ENCODE data around the gene TCF7L1.

DNA sequence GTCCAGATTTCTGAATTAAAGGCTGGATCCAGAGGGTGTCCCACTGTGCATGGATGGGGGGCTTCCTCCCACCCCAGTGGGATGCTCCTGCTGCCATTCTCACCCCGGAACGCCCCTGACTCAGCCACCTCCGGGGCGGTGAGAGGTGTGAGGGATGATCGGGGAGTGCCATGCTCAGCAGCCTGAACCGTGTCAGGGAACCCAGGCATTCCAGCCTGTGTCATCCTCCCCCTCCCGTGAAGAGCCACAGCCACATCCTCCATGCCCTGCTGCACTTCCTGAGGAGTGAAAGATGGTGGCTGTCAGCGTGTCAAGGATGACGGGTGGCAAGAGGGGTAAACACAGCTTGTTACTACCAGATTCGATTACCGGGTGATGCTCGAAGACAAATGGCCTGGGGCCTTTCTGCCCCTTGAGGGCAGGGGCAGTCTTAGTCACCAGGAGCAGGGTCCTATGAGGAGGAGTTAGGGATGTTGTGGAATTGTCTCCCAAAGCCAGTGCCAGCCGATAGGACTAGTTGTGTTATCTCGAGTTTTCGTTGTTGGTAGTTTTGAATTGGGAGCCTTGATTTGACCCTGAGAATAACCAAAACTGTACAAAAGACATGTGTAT lies 80.8 kb downstream of the TCF7L1 start:
- TF ChIP-seq EHMT2 (IDR thresholded peaks at IDR 0.05) (no peak), SP2 (IDR thresholded peaks at IDR 0.05; ENCODE audit: extremely low read depth, low read depth, low read length, poor library complexity, severe bottlenecking) (no peak), MYC (IDR thresholded peaks at IDR 0.05; ENCODE audit: low read depth, low read length) (no peak), MYC (CRISPR knock-in tag; IDR thresholded peaks at IDR 0.05; ENCODE audit: borderline replicate concordance, low read depth) (no peak), COPS2 (conservative IDR thresholded peaks at IDR 0.05) (no peak), SRF (CRISPR knock-in tag; IDR thresholded peaks at IDR 0.05) (no peak), MTF1 (CRISPR knock-in tag; IDR thresholded peaks at IDR 0.05; ENCODE audit: borderline replicate concordance) (no peak), GTF2F1 (IDR thresholded peaks at IDR 0.05; ENCODE audit: low read depth, low read length) (no peak)
- TF ChIP-seq, protein P1, sequence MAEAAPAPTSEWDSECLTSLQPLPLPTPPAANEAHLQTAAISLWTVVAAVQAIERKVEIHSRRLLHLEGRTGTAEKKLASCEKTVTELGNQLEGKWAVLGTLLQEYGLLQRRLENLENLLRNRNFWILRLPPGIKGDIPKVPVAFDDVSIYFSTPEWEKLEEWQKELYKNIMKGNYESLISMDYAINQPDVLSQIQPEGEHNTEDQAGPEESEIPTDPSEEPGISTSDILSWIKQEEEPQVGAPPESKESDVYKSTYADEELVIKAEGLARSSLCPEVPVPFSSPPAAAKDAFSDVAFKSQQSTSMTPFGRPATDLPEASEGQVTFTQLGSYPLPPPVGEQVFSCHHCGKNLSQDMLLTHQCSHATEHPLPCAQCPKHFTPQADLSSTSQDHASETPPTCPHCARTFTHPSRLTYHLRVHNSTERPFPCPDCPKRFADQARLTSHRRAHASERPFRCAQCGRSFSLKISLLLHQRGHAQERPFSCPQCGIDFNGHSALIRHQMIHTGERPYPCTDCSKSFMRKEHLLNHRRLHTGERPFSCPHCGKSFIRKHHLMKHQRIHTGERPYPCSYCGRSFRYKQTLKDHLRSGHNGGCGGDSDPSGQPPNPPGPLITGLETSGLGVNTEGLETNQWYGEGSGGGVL (CRISPR knock-in tag; IDR thresholded peaks at IDR 0.05): no peak
- TF ChIP-seq, protein P2, sequence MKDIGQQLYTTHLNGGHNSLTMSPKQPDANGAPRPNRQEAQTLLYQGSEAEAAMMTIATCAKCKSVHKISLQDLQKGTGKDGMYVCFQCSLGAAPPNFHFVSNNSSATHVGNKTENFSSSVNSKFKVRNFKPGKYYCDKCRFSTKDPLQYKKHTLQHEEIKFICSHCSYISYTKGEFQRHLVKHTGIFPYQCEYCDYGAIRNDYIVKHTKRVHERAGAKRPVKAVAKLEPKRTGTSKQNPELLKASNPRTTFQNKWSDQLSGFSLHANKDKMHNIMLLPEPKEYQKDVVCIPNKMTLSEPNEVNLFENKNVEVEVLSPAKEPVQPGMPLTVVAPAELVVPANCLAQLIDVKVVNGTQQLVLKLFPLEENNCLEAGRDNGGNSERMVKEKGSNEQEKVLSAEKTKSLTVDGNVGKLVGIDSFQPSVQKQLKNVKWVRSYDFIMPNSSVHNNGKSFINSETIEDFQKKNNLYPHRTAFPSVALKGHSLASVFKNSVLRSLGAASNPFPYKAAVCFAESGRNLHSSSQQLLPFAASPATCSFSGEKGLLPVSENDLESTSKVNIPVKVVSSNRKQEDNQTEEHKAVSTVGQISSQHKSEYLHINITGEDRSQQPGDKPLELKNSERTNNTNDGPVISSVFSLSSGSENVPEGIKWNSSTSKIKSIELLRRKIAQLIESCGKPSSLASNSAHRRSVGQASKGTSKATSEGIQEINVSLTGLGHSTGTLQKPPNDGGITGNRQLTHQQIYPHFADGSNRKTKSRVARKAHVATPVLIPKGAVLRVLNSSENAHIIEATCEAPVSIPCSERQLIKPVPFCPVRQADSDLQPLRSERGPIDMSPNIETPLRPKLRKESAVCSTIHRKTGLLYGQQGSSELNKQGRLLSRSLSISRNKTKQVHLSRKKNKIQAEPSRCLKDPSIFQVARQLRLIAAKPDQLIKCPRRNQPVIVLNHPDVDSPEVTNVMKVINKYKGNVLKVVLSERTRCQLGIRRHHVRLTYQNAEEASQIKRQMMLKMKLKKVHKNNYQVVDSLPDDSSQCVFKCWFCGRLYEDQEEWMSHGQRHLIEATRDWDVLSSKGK (CRISPR knock-in tag; IDR thresholded peaks at IDR 0.05): no peak
- TF ChIP-seq, protein P3, sequence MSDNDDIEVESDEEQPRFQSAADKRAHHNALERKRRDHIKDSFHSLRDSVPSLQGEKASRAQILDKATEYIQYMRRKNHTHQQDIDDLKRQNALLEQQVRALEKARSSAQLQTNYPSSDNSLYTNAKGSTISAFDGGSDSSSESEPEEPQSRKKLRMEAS (CRISPR knock-in tag; IDR thresholded peaks at IDR 0.05): no peak
- TF ChIP-seq, protein P4, sequence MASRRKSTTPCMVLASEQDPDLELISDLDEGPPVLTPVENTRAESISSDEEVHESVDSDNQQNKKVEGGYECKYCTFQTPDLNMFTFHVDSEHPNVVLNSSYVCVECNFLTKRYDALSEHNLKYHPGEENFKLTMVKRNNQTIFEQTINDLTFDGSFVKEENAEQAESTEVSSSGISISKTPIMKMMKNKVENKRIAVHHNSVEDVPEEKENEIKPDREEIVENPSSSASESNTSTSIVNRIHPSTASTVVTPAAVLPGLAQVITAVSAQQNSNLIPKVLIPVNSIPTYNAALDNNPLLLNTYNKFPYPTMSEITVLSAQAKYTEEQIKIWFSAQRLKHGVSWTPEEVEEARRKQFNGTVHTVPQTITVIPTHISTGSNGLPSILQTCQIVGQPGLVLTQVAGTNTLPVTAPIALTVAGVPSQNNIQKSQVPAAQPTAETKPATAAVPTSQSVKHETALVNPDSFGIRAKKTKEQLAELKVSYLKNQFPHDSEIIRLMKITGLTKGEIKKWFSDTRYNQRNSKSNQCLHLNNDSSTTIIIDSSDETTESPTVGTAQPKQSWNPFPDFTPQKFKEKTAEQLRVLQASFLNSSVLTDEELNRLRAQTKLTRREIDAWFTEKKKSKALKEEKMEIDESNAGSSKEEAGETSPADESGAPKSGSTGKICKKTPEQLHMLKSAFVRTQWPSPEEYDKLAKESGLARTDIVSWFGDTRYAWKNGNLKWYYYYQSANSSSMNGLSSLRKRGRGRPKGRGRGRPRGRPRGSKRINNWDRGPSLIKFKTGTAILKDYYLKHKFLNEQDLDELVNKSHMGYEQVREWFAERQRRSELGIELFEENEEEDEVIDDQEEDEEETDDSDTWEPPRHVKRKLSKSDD (conservative IDR thresholded peaks at IDR 0.05; ENCODE audit: low read length): no peak

Data from K562 (cell line).